ENCODE measurements around the gene WNT9B.

DNA sequence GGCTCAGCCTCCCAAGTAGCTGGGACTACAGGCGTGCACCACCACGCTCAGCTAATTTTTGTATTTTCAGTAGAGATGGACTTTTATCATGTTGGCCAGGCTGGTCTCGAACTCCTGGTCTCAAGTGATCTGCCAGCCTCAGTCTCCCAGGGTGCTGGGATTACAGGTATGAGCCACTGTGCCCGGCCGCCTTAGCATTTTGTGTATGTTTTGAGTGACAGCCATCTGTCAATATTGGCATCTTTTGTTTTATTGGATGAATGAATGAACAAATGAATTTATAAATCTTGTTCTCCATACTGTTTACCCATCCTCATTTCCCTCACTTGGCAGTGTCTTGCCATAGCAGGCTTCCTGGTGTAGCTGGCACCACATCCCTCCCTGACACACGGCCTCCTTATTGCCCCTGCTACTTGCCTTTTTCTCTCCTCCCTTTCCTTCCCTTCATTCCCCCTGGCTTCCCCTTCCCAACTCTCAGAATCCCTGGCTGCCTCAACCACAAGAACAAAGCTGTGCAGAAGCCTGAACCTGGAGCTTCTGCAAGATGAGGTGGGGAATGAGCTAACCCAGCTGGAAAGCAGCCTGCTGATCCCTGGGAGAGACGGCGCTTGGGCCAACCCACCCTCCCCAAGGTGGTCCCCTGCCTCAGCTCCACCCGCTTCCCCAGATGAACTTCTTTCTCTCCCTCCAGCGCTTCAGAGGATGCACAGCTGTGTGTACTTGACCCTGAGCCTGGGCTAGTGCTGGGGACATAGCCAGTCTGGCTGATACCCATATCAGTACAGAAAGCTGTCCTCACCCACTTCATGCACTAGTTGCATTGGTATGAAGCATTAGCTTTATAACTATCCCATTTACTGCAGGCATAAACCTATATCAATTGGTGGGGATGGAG is 34.3 kb downstream of the WNT9B start:
- no peak for TF ChIP-seq CTCF (conservative IDR thresholded peaks at IDR 0.05 in 1 of 2, IDR thresholded peaks at IDR 0.05 in 1 of 2; ENCODE audit: low read depth in 1 of 2, low read length in 2 of 2)
- no peak for TF ChIP-seq EZH2 (IDR thresholded peaks at IDR 0.05; ENCODE audit: low read length, missing control alignments)
